Vagina (tissue), 2 donors: ENCODE data around the gene CPLX1.

Experiments
- CTCF ChIP-seq, 3 experiments: fragments of 450-650 bp in 2 of 3; fragments of 200-600 bp in 1 of 3; sonication (generic) in 1 of 3; IDR thresholded peaks; one replicate each; pipeline ENCODE4 v1.5.1; 2017 to 2019; ENCODE audit warnings: antibody characterized with exemption in 3 of 3, mild to moderate bottlenecking in 2 of 3, moderate library complexity in 2 of 3
- POLR2AphosphoS5 ChIP-seq, 2 donors: sonication (generic); formaldehyde crosslinking; IDR thresholded peaks; one replicate each; pipeline ENCODE4 v1.9.0; 2017; ENCODE audit warnings: antibody characterized with exemption in 2 of 2, mild to moderate bottlenecking in 2 of 2, low read depth in 1 of 2; ENCODE audit not compliant: insufficient read depth in 1 of 2

- no peak for TF ChIP-seq CTCF (IDR thresholded peaks at IDR 0.05)
- TF ChIP-seq POLR2AphosphoS5 (IDR thresholded peaks at IDR 0.05; ENCODE audit: insufficient read depth in 1 of 2, low read depth in 1 of 2), result no peak
These were observed 10.3 kb downstream of the CPLX1 start for GRCh38 chr4:815464-816146.
